HG03045 (cell line): Measurements from ENCODE around the gene MEGF11.

Experiments
- ATAC-seq: cut with Tn5 transposase; IDR thresholded peaks from one replicate; pipeline ENCODE4 v1.9.1; 2021; ENCODE audit warnings: mild to moderate bottlenecking, moderate library complexity; ENCODE audit not compliant: unreplicated experiment

Gene MEGF11

DNA sequence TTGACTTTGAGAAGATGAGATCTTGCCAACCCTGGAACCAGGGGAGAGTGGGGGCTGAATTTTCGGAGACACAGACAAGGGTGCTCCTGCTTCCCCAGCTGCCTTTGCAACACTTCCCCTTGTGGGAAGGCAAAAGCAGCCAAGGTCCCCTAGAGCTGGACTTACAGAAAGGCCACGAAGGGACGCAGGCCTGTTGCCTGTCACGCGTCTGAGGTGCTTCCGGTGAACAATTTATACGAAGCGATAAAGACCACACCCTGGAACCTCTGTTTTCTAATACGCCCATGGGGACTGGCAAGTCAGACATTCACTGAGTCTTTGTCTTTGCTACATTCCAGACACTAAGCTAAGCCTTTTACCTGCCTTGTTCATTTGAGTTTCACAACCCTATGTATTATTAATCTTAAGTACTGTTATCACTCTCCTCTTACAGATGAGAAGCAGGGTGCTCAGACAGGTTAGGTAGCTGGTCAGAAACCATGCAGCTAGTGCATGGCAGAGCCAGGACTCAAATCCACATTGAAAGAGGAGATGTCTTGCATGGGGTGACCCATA is 13.2 kb downstream of the MEGF11 start:
- no peak for ATAC-seq

DNA sequence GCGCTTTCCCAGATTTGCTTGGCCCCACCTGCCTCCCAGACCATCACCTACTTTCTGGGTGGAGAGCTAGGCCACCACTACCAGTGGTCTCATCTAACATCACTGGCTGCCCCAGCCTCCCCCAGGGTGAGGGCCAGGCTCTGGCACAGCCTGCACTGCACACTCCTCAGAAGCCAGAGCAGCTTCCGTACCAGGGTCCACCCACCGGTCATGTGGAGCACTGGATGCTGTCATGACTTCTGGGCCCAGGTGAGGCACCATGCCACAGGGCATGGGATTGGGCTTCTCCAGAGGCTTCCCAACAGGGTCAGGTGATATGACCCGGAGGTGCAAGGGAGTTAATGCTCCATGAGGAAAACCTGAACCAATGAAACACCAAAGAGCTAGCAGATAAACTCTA is 14.0 kb downstream of the MEGF11 start:
- no peak for ATAC-seq

DNA sequence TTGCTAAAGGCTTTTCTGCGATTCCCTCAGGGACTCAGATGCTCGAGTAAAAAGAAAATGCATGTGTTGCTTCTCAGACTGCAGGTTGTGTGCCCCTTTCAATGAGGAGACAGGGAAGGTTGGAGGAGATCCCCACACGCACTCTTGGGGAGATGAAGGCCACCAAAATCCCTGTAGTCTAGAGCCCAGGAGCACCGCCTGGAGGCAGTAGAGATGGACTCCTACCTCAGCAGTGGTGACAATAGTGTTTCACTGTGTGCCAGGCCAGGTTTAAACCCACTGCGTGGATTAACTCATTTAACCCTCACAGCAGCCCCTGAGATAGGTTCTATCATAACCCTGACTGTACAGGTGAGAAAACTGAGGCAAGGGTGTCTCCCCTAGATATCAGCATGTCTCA is 15.2 kb downstream of the MEGF11 start:
- ATAC-seq: no peak

DNA sequence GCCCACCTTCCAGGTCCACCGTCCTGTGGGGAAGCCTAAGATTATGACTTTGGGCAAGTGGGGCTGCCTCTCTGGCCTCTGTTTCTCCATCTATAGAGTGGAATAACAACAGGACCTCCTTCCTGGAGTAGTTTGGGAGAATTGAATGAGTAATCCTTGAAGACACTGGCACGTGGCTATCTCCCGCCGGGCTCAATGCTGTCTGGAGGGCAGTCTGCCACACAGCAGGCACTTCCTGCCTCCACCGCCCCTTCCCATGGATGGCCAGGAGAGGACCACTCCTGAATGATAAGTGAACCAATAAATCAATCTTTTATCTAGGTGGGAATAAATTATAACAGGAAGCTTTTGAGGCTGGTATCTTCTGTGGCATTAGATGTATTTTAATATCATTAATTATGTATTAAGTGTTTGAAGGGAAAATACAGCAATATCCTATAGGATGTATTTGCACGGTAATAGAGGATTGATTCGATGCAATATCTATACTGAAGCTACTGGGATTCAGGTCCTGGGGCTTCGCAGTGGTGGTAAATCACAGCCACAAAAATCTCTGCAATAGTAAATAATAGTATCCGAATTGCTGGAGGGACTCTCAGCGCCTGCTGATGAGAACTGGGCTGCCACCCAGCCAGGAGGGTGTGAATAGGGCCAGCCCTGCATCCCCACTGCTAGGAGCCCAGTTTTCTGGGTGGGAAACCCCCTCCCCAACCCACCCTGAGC is 15.9 kb downstream of the MEGF11 start:
- no peak for ATAC-seq

DNA sequence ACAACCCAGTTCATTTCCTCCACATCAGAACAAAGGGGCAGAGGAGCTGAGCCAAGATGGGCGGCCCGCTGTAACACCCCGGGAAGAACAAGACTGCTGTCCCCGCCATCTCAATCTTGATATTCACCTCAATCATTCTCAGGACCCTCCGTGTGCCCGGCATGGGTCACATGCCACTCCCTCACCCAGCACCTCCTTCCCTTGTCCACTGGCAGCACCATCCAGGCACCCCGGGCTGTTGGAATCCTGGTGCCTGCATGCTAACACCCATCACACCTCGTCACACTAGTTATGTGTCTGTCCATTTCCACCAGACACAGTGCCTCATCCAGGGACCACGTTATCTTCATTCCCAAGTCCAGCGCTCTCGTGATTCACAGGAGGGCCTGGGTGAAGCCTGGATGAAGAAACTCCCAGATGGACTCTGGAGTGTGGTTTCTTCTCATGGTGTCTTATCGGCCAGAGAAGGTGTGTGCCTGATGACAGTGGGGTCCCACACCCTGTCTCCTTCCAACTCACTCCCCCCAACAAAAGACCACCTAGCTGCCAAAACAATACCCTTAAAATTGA is 16.7 kb downstream of the MEGF11 start:
- ATAC-seq: no peak

DNA sequence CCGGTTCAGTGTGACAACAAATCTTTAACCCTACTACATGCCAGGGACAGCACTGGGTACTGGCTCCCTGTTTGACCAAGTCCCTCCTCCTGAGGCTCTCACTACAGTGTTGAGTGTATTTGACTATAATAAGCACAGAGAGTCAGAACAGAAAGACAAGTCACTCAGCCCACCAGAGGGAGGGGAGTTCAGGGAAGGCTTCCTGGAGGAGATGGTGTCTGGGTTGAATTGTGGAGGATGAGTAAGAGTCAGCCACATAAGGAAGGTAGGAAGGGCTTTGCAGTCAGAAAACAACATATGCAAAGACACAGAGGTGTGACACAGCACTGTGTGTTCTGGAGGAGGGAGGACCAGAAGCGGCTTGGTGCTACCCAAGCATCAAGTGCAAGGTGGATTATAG is 17.7 kb downstream of the MEGF11 start:
- ATAC-seq: no peak

DNA sequence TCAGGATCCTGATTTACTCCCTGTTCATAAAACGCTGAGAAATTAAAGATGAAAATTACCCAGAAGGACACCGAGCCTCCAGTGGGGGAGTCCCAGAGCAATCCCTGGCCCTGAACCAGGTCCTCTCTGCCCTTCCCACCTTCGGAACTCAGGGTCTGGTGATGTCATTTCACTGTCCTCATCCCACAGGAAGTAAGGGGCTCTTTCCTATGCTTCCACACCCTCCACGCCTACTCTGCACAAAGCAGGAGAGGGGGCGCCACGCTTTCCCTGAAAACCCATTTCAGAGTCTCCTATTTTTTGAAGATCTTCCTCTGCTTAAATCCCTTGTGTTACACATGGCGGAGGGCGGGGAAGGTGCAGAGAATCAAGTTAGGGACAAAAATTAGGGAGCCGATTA is 18.8 kb downstream of the MEGF11 start:
- ATAC-seq: no peak

DNA sequence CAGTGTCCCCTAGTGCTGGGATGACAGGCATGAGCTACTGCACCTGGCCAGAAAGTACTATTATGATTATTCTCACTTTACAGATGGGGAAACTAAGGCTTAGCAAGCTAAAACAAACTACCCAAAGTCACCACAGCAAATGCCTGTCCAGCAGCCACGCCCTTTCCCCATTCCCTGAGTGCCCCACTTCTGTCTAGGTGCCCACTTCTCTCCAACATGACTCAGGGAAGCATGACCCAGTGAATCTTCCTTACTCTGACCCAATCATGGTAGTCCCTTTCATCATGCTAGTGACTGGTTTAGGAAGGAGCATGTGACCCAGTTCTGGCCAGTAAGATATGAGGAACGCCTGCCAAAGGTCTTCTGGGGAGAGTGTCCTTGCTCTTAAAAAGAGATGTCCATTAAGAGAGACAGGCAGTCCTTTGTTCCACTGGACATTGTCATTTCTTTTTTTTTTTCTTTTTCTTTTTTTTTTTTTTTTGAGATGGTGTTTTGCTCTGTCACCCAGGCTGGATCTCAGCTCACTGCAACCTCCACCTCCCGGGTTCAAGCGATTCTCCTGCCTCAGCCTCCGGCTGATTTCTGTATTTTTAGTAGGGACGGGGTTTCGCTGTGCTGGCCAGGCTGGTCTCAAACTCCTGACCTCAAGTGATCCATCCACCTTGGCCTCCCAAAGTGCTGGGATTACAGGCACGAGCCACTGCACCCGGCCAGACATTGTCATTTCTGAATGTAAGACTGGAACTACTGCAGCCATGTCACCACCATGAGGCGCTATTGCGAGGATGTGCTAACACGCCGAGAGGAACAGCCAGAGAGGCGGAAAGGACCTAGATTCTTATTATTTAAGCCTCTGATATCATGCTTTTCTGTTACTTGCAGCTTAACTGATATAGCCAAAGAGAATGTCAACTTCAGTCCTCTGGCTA is 19.8 kb downstream of the MEGF11 start:
- ATAC-seq: no peak

DNA sequence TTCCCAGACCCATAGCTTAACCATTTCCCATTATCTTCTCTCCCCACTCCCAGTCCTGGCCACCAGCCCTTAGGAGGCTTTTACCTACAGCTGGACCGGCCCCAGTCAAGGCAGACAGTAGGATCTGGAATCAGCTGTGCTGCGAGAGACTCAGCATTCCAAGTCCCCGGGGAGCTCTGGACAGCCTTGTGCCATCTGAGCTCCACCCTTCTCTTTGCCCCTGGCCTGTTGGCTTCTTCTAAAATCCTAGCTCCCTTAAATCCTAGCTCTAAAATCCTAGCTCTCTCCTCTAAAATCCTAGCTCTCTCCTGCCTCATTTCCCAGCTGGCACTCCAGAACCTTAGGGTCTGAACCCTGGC is 21.3 kb downstream of the MEGF11 start:
- no peak for ATAC-seq

DNA sequence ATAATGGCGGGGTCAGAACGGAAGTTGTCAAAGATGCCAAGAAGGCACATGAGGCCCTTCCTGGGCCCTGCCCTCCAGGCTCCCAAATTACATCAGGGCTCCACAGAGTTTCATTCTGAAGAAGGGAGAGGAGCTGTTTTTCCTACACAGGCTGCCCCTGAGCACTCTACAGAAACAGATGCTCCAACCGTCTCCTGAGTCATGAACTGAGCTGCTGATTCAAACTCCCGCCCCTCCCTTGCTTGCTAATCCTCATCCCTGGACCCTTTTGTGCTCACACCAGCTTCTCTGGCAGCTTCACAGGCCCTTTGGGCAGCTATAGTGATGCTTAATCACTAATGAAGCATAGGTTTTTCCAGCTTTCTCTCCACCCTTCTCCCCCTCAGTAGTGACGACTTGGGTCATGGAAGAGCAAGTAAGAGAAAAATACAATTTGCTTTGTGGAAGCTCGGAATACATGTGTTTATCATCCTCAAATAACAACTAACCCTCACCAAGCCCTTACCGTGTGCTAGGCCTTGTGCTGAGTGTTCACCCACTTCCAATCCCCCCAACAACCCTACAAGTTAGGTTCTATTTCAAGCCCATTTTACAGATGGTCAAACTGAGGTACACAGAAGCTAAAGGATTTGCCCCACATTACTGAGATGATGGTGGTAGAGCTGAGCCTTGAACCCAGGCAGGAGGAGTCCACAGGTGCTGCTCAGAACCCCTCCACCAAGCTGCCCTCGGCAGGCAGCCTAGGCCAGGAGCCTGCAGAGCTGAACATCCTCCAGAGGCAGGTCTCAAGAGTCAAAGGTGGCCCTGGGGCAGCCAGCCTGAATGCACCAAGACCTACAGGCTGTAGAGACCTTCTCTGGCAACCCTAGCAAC is 21.9 kb downstream of the MEGF11 start:
- no peak for ATAC-seq

DNA sequence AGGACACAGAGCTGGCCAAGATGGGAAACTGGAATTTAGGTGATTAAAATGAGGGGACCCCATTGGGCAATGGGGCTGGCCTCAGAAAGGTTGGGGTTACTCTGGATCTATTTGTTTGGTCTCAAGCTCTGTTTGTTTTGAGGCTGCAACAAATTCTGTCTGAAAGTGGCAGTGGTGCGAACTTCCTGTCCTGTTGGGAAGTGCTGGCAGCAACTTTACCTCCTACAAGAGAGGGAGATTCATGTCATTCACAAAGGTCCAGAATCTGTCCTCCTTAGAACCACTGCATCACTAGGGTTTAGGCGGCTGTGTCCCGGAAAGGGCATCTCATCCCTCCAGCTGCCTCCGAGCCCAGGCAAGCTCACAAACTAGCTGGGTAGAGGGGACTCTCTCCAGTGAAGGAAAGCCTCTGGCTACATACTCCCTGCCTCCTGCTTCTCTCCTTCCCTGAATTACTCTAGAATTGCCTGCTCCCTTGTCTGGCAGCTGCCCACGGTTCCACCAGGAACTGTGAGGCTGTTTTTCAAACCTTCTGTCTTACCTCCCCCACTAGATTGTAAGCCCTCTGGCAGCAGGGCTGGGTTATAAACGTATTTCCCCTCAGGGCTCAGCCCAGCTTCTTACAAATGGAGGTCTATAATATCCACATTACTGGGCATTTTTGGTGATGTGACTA is 23.6 kb downstream of the MEGF11 start:
- no peak for ATAC-seq

DNA sequence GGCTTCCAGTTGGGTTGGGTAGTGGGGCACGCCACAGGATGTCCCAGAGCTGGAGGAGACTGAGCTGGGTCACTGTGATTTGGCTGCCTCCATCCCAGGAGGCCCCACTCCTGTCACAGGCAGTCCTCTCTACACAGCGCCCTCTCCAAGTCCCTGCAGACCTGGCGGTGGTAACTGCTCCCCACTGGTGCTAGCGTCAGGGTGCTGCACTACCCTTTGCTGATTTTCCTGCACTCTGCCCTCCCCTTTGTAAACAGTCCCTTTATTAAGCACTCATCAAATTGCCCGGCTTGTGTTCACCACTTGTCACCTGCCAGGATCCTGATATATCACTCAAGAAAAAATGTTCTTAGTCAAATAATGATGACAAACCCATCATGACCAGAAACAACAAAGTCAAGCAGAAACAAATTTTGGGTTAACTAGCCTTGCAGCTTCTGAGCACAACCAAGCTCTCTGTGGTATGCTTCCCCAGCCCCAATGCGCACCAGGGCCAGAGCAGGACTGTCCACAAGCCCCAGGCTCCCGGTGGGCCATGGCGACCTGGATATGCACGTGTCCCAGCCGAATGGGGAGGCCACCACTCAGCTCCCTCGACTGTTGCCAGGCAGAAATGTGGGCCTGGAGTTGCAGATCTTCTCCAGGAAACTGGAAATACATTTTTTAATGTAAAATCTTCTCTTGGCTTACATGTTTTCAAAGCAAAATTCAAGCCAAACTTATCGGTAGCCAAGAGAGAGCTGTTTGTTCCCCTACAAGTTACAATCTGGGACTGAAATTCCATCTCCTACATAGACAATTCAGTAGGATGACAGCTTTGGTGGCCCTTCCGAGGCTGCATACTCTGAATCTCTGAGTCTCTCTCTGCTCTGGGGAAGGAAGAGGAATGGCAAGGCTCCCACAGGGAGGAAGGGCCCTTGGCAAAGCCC is 24.5 kb downstream of the MEGF11 start:
- no peak for ATAC-seq

DNA sequence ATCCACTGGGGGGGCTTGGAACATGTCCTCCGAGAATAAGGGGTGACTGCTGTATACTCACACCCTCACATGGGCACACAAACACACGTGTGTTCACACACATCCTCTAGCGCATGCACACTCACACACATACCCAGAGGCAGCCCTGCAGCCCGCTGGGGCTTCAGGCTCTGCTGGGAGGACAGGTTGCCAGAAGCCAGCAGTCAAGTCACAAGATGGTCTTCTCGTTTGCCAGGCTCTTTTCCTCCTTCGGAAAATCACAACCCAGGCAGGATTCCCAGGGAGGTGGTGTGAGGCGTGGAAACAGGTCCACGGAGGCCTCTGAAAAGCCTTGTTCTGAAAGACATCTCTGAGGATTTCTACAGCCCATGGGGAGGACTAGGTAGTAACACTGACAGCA is 26.8 kb downstream of the MEGF11 start:
- no peak for ATAC-seq

DNA sequence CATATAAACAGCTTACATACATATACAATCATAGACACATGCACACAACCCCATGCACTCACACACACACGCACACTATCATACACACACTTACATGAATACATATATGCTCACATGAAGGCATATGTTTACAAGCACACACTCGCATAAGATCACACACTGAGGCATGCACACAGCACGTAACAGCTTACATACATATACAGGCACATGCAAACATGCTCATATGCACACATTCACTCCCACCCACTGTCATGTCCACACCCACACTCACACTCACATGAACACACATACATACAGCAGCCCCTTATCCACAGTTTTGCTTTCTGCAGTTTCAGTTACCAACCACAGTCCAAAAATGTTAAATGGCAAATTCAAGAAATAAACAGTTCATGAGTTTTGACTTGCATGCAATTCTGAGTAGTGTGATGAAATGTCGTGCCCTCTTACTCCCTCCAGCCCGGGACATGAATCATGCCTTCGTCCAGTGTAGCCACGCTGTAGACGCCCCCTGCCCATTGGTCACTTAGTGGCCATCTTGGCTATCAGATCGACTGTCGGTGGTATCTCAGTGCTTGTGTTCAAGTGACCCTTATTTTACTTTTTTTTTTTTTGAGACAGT is 27.8 kb downstream of the MEGF11 start:
- no peak for ATAC-seq

DNA sequence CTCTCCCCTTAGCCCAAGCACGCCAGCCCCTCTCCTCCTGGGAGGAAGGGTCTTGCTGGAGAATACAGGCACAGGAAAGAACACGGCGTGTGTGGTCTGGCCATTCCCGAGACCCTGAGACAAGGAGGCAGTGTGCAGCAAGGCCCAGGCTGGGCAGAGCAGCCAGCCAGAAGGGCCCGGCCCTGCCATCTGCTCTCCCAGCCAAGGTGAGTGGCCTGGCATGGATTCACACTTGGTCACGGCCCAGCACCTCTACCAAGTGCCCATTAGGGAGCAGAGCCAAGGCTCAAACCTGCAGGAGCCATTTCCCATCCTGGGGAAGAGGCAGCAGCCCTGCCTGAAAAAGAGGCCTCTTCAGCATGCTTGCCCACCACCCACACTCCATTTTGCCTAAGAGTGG is 28.6 kb downstream of the MEGF11 start:
- no peak for ATAC-seq

DNA sequence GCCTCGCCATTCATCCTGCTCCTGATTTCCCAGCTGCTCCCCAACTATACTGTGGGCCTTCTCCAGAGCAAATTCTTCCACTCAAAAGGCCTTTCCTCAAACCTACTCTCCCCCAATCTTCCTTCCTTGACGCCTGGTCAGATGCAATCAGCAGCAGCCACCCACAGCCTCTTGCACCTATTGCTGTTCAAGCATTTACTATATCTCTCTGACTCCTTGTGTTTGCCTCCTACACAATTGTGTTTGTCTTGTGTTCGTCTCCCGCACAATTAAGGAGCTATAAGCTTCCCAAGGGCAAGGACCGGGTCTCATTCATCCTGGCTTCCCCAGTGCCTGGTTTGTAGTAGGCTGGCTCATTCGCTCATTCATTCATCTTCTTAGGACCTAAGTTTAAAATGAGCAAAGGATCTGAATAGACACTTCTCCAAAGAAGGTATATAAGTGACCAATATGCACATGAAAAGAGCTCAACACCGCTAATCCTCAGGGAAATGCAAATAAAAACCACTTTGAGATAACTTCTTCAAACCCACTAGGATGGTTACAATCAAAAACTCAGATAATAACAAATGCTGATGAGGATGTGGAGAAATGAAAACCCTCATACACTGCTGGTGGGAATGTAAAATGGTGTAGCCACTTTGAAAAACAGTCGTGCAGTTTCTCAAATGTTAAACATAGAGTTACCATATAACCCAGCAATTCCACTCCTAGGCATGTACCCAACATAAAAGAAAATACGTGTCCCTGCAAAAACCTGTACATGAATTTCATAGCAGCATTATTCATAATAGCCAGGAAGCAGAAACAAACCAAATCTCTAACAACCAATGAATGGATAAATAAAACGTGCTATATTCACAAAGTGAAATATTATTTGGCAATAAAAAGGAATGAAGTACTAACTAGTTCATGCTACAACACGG is 31.0 kb downstream of the MEGF11 start:
- ATAC-seq: no peak

DNA sequence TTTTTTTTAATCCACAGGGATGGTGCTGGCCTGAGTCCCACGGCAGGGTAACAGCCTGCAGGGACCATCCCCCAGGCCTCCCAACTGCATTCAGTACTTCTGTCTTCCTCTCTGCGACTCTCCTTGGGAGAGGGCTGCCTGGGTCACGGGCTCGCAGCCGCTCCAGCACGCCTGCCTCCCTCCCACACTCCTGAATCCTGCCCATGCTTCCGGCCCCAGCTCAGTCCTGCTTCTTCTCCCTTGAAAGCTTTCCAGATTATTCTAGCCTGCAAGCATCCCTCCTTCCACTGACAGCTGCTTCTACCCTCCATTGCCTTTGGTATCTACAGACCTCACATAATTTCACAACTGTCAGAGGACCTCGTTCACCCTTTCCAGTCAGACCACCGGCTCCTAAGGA is 32.4 kb downstream of the MEGF11 start:
- ATAC-seq: no peak

DNA sequence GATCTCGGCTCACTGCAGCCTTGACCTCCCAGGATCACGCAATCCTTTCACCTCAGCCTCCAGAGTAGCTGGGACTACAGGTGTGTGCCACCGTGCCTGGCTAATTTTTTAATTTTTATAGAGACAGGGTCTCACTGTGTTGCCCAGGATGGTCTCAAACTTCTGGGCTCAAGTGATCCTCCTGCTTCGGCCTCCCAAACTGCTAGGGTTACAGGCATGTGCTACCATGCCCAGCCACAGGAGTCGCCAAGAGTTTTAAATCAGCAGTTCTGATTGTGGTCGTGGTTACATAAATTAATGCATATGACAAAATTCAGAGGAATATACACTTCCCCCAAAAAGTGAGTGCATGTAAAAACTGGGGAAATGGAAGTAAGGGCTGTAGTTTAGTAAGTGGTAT is 32.9 kb downstream of the MEGF11 start:
- ATAC-seq: no peak
